Calu3 (cell line): ENCODE results near the gene DCHS2. TPM values are rescaled to one million over a fixed set of nuclear protein-coding genes. Genes with fewer than 3 reads are reported as not detected.

Experiments used
- BruUV-seq: library from RNA; stranded (reverse); fragments of 400-500 nt; replicated peaks from 2 replicates; lab custom pipeline; 2021; lab: Mats Ljungman, UMichigan
- CTCF ChIA-PET: fragments of 300-600 bp; sonication (Branson Sonifier 250); formaldehyde crosslinking; loops from one replicate; lab custom pipeline; 2022; ENCODE audit warnings: antibody characterized with exemption; lab: Charles Lee
- DNase-seq: peaks from one replicate; pipeline ENCODE4 v3.0.0; 2022
- H3K27ac Mint-ChIP-seq: one replicate; pipeline ENCODE4 v1.8.0; 2022; ENCODE audit warnings: mixed read lengths; ENCODE audit not compliant: unreplicated experiment
- H3K27me3 Mint-ChIP-seq: one replicate; pipeline ENCODE4 v1.8.0; 2022; ENCODE audit warnings: mixed read lengths; ENCODE audit not compliant: unreplicated experiment
- H3K36me3 Mint-ChIP-seq: one replicate; pipeline ENCODE4 v1.8.0; 2022; ENCODE audit warnings: mild to moderate bottlenecking, moderate library complexity, mixed read lengths; ENCODE audit not compliant: insufficient read depth, unreplicated experiment
- H3K4me1 Mint-ChIP-seq: one replicate; pipeline ENCODE4 v1.8.0; 2022; ENCODE audit warnings: mild to moderate bottlenecking, low read depth, mixed read lengths; ENCODE audit not compliant: unreplicated experiment
- H3K4me3 Mint-ChIP-seq: one replicate; pipeline ENCODE4 v1.8.0; 2022; ENCODE audit warnings: mild to moderate bottlenecking, low read depth, moderate library complexity, mixed read lengths; ENCODE audit not compliant: unreplicated experiment
- H3K9me3 Mint-ChIP-seq: one replicate; pipeline ENCODE4 v1.8.0; 2022; ENCODE audit warnings: low read depth, mixed read lengths; ENCODE audit not compliant: unreplicated experiment
- intact Hi-C: fragments of 100-400 bp; cut with micrococcal nuclease; formaldehyde crosslinking; loops from one replicate; pipeline ENCODE4 v1.10.0; 2022; ENCODE audit not compliant: unreplicated experiment
- total RNA-seq: library from RNA; stranded (reverse); gene quantifications from 2 replicates; pipeline ENCODE4 v1.2.3, GENCODE V29; 2022
- TF ChIP-seq, protein P1 (sequence below): fragments of 200-600 bp; IDR thresholded peaks from one replicate; pipeline ENCODE4 v1.8.0; 2022; ENCODE audit warnings: antibody characterized with exemption; ENCODE audit not compliant: unreplicated experiment

Gene DCHS2
- total RNA-seq, 1 experiment from 2014 or later, result 0.07 TPM

DNA sequence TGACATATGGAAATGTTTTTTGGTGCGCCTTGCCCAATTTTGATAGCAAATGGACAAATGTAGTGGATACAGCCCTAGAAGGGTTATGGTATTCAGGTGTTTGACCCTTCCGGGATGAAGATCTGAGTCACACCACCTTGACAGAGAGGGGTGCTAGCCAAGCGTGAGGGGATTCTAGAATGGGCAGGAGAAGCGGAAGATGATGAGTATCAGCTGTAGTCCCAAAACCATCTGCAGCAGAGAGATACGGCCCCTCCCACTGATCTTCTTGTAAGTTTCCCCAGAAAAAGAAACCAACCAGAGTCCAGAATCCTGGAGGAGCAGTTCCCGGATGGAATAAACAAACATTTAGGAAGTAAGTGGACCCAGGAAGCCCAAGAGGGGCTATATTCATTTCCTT lies 18.1 kb downstream of the DCHS2 start:
- Mint-ChIP-seq H3K4me3 (no peak overlapping the region), H3K9me3 (no peaks in the 10 kb centered on the region), H3K36me3 (no peaks in the 10 kb centered on the region), H3K27ac (no peak overlapping the region), H3K27me3 (no peaks in the 10 kb centered on the region), H3K4me1 (peaks cover 9% of the 10 kb centered on the region)
- CTCF ChIA-PET, result no interaction called here
- intact Hi-C loops, result no loop called here
- no peak for DNase-seq
- TF ChIP-seq, protein P1, sequence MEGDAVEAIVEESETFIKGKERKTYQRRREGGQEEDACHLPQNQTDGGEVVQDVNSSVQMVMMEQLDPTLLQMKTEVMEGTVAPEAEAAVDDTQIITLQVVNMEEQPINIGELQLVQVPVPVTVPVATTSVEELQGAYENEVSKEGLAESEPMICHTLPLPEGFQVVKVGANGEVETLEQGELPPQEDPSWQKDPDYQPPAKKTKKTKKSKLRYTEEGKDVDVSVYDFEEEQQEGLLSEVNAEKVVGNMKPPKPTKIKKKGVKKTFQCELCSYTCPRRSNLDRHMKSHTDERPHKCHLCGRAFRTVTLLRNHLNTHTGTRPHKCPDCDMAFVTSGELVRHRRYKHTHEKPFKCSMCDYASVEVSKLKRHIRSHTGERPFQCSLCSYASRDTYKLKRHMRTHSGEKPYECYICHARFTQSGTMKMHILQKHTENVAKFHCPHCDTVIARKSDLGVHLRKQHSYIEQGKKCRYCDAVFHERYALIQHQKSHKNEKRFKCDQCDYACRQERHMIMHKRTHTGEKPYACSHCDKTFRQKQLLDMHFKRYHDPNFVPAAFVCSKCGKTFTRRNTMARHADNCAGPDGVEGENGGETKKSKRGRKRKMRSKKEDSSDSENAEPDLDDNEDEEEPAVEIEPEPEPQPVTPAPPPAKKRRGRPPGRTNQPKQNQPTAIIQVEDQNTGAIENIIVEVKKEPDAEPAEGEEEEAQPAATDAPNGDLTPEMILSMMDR, result no peak
- no TSS peak for BruUV-seq

DNA sequence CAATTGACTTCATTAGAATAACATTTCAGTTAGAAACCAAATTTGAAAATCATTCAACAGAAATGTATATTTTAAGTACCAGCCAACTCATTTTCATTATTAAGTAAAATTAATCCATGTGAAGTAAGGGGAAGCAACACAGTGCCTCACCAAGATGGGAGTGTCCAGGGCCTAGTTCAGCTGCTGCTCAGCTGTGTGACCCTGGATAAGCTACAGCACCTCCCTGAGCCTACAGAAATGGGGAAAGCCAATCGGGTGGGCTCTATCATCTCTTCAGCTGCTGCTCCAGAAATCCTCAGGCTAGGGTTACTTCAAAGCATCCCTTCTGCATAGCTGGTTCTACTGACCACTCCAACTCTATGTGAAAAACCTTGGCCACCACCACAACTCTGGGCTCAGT lies 18.7 kb downstream of the DCHS2 start:
- H3K4me3 Mint-ChIP-seq, result no peak overlapping the region
- H3K27me3 Mint-ChIP-seq, result no peaks in the 10 kb centered on the region
- H3K27ac Mint-ChIP-seq, result no peak overlapping the region
- CTCF ChIA-PET, result no interaction called here
- no peak for DNase-seq
- no TSS peak for BruUV-seq
- TF ChIP-seq, protein P1, result no peak
- H3K4me1 Mint-ChIP-seq, result peaks cover 9% of the 10 kb centered on the region
- intact Hi-C loops, result no loop called here
- no peaks in the 10 kb centered on the region for H3K36me3 Mint-ChIP-seq
- no peaks in the 10 kb centered on the region for H3K9me3 Mint-ChIP-seq

DNA sequence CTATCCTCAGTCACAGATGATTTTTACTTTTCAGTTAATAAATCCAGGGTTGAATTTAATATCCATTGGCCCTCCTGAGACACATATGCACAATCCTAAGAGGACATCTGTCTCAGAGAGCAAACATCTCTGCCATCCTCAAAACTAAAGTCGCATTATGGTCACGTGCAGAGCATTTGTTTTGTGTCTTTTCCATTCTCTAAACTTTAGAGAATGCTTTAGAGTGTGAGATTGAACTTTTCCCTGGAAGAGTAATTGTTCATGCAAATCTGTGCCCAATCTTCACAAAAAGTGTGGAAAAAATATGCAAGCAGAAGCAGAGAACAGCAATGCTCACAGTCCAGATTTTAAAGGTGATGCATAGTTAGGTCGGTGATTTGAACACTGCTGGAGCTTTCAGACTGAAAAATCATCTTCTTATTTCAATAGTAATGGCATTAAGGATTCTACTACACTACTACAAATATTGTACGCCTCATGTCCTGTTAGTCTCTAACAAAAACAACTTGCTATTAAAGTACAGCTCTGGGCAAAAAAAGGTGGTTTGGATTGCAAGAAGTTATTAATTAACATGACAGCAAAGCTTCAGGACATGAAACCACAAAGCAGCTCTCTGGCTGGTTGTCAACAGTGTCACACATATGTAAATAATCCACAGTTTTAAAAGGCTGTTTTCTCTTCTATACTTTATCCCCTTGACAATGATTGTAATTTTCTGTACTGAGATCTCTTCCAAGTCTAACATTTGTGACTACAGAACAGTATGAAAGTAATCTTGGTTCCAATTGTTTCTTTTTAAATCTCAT lies 19.9 kb downstream of the DCHS2 start:
- no TSS peak for BruUV-seq
- CTCF ChIA-PET, result interaction anchor here (0.6 kb wide), 1 partner anchor 8 kb away, joined by 3 read pairs; no protein-coding TSS in a partner anchor
- no peak overlapping the region for H3K4me3 Mint-ChIP-seq
- intact Hi-C loops, result no loop called here
- H3K36me3 Mint-ChIP-seq, result no peaks in the 10 kb centered on the region
- H3K9me3 Mint-ChIP-seq, result no peaks in the 10 kb centered on the region
- TF ChIP-seq, protein P1, result no peak
- peaks cover 9% of the 10 kb centered on the region for H3K4me1 Mint-ChIP-seq
- H3K27ac Mint-ChIP-seq, result no peak overlapping the region
- no peak for DNase-seq
- no peaks in the 10 kb centered on the region for H3K27me3 Mint-ChIP-seq

DNA sequence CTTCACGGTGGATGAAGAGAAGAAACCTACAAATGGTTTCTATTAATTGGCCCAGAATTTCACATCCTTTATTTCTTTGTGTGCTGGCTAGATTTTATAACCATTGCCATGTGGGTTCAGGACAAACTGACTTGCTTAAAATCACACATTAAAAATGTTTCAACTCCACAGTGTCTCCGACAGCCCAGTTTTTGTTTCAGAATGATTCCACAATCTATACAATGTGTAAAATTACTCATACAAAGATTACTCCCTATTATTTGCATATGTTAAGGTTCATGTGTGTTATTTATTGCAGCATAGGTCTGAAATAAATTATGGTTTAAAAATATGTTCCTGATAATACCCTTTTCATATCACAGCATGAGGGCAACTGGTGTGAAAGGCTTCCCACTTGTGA lies 20.6 kb downstream of the DCHS2 start:
- intact Hi-C loops, result no loop called here
- no peaks in the 10 kb centered on the region for H3K36me3 Mint-ChIP-seq
- TF ChIP-seq, protein P1, result no peak
- no peaks in the 10 kb centered on the region for H3K9me3 Mint-ChIP-seq
- H3K27me3 Mint-ChIP-seq, result no peaks in the 10 kb centered on the region
- no TSS peak for BruUV-seq
- DNase-seq, result no peak
- CTCF ChIA-PET, result interaction anchor here (0.7 kb wide), 1 partner anchor 26 kb away, joined by 4 read pairs; no protein-coding TSS in a partner anchor
- no peak overlapping the region for H3K27ac Mint-ChIP-seq
- peaks cover 9% of the 10 kb centered on the region for H3K4me1 Mint-ChIP-seq
- H3K4me3 Mint-ChIP-seq, result no peak overlapping the region
